Activated CD4-positive, alpha-beta memory T cell treated with anti-CD3 and anti-CD28 coated beads, Interleukin-2, amount 10 ng/mL, durations not matched to agents 7 days and 5 days (primary cell): ENCODE results near the gene RBMX. TPM values are rescaled to one million over a fixed set of nuclear protein-coding genes. Genes with fewer than 3 reads are reported as not detected.

Source experiments
- CTCF ChIA-PET: fragments of 350-600 bp; sonication (Branson Sonifier 250); formaldehyde crosslinking; loops from one replicate; lab custom pipeline; 2021; ENCODE audit warnings: antibody characterized with exemption, inconsistent platforms; lab: Charles Lee
- POLR2A ChIA-PET: fragments of 350-600 bp; sonication (Branson Sonifier 250); formaldehyde crosslinking; loops from one replicate; lab custom pipeline; 2021; ENCODE audit warnings: antibody characterized with exemption; lab: Charles Lee
- DNase-seq: peaks from one replicate; pipeline ENCODE4 v3.0.0-alpha.2; 2020
- H3K27ac Mint-ChIP-seq: one replicate; pipeline ENCODE4 v1.8.0; 2021; ENCODE audit warnings: mild to moderate bottlenecking, mixed read lengths
- H3K27me3 Mint-ChIP-seq: one replicate; pipeline ENCODE4 v1.8.0; 2021; ENCODE audit warnings: mixed read lengths
- H3K36me3 Mint-ChIP-seq: one replicate; pipeline ENCODE4 v1.8.0; 2021; ENCODE audit warnings: low read depth, mixed read lengths
- H3K4me1 Mint-ChIP-seq: one replicate; pipeline ENCODE4 v1.8.0; 2021; ENCODE audit warnings: mixed read lengths
- H3K4me3 Mint-ChIP-seq: one replicate; pipeline ENCODE4 v1.8.0; 2021; ENCODE audit warnings: mild to moderate bottlenecking, mixed read lengths
- H3K9me3 Mint-ChIP-seq: one replicate; pipeline ENCODE4 v1.8.0; 2021; ENCODE audit warnings: mixed read lengths
- total RNA-seq, 2 experiments: library from RNA; stranded (reverse); gene quantifications; one replicate each; pipeline ENCODE4 v1.2.3, GENCODE V29; 2021

RBMX gene
- total RNA-seq, 2 experiments from 2014 or later, result 225 to 236 TPM

DNA sequence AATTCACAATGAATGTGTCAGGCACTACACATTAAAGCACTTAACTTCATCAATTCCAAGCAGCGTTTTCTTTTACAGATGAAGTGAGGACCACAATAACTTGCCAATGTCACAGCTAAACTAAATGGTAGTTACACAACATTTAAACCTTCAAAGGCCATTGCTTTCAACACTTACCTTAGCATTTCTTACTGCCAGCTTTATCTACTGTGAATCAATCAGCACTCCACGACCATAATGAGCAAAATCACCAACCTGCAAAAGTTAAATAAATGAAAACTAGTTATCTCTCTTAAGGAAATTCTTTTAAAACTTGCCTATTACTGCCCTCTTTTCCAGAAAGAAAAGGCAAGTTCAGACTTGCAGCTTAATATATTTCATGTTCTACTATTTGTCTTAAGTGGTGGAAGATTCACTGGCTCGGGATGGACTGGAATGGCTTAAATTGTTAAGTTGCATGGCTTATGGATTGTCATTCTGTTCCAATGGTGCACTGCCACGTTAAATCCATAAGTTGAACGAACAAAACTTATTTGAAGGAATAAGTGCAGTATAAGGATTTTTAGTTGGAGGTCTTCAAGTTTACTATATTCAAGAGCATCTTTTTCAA is 8.3 kb downstream of the RBMX start:
- POLR2A ChIA-PET, result interaction anchor here (1.2 to 3.9 kb wide), 4 partner anchors 8 to 104 kb away, joined by 4 to 31 read pairs (median 6); partner anchors contain the start of gene RBMX
- Mint-ChIP-seq H3K27me3 (no peaks in the 10 kb centered on the region), H3K4me3 (no peak overlapping the region), H3K4me1 (peaks cover 60% of the 10 kb centered on the region), H3K27ac (peak overlapping the region; percentile 61), H3K36me3 (peaks cover 78% of the 10 kb centered on the region), H3K9me3 (no peaks in the 10 kb centered on the region)
- CTCF ChIA-PET, result interaction anchor here (1.1 kb wide), 1 partner anchor 54 kb away, joined by 7 read pairs; no protein-coding TSS in a partner anchor
- DNase-seq, result no peak

DNA sequence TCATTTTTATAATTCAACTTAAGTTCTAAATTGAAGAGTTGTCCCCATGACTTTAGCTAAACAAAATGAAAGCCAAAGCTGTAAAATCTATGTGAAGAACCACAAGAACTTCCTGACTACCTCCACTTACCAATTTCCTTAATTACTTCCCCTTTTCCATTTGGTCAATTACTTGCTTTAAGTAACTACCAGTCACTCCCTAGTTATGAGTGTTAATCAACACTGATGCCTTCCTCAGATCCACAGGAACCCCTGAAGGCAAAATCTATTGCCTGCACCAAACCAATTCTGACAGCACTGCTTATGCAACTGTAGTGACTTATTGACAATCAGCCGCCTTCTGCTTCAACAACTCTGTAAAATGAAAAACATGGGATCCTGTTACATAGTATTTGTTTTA is 10.5 kb downstream of the RBMX start:
- Mint-ChIP-seq H3K9me3 (no peaks in the 10 kb centered on the region), H3K4me1 (peaks cover 73% of the 10 kb centered on the region), H3K27me3 (no peaks in the 10 kb centered on the region), H3K36me3 (peaks cover 82% of the 10 kb centered on the region), H3K27ac (peak overlapping the region; percentile 73), H3K4me3 (no peak overlapping the region)
- ChIA-PET POLR2A (interaction anchor here (3.9 kb wide), 1 partner anchor 10 kb away, joined by 31 read pairs; the partner anchor contains the start of gene RBMX), CTCF (no interaction called here)
- DNase-seq, result no peak

DNA sequence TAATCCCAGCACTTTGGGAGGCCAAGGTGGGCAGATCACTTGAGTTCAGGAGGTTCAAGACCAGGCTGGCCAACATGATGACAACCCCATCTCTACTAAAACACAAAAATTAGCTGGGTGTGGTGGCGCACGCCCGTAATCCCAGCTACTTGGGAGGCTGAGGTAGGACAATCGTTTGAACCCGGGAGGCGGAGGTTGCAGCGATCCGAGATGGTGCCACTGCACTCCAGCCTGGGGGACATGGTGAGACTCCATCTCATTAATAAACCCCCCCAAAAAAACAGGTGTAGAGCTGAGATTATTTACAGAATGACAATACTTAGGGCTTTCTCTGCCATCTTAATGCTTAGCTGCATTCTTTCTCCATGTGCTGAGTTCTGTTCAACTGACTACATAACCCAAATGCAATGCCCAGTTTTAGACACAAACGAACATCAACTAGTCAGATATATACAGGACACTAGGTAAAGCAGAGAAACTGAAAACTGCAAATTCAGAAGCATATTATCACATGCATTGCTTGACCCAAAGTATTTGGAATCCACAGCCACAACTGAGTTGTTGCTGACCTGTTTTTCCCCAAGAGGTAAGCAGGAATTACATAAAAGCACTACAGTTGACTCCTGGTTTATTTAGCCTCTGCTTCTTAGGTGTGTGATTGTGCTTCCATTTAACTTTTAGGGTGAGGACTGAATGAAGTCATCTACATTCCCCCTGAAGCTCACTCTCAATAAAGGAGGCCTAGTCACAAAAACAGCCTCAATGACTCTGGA is 12.1 kb downstream of the RBMX start:
- Mint-ChIP-seq H3K9me3 (no peaks in the 10 kb centered on the region), H3K36me3 (peaks cover 69% of the 10 kb centered on the region), H3K27ac (no peak overlapping the region), H3K4me1 (peaks cover 63% of the 10 kb centered on the region), H3K27me3 (no peaks in the 10 kb centered on the region), H3K4me3 (no peak overlapping the region)
- POLR2A ChIA-PET, result interaction anchor here (0.9 to 4.9 kb wide), 4 partner anchors 11 to 102 kb away, joined by 3 to 51 read pairs (median 6); partner anchors contain the start of gene RBMX
- CTCF ChIA-PET, result no interaction called here
- DNase-seq, result no peak

DNA sequence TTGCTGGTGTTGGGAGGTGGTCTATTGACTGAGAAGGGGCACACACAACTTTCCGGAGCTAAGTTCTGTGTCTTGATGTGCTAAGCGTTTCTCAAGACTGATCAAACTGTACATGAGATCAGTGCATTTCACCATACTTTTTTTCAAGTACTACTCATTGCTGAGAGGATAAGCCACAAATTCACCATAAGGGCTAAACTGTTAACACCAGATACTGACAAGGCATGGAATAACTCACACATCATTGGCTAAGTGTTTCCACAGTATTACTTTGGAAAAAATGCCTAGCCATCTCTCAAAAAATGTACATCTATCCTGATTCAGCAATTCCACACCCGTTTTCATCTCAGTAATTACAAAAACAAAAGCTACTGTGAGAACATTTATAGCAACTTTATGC is 13.0 kb downstream of the RBMX start:
- Mint-ChIP-seq H3K36me3 (peaks cover 66% of the 10 kb centered on the region), H3K4me3 (no peak overlapping the region), H3K27me3 (no peaks in the 10 kb centered on the region), H3K9me3 (no peaks in the 10 kb centered on the region), H3K4me1 (peaks cover 57% of the 10 kb centered on the region), H3K27ac (peak overlapping the region; percentile 55)
- ChIA-PET POLR2A (interaction anchor here (0.9 to 4.9 kb wide), 5 partner anchors 8 to 88 kb away, joined by 4 to 51 read pairs (median 7); partner anchors contain the start of gene RBMX), CTCF (no interaction called here)
- DNase-seq, result no peak

DNA sequence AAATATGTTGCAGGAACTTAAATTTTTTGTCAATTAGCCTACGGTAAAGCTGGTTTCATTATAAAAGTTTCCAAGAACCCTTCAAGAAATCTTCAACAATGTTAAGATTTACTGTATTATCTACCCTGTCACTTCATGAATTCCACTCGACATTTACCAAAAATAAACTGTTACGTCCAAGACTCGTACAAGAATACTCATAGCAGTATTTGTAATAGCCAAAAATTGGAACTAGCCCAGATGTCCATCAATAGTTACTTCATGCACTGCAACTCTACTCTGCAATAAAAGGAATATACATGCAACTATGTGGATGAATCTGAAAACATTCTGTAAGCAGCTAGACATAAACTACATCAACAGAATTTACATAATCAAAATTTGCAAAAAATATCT is 13.4 kb downstream of the RBMX start:
- Mint-ChIP-seq H3K27me3 (no peaks in the 10 kb centered on the region), H3K4me1 (peaks cover 53% of the 10 kb centered on the region), H3K4me3 (no peak overlapping the region), H3K27ac (peak overlapping the region; percentile 55), H3K9me3 (no peaks in the 10 kb centered on the region), H3K36me3 (peaks cover 62% of the 10 kb centered on the region)
- CTCF ChIA-PET, result interaction anchor here (1.0 kb wide), 1 partner anchor 155 kb away, joined by 4 read pairs; no protein-coding TSS in a partner anchor
- no peak for DNase-seq
- POLR2A ChIA-PET, result interaction anchor here (0.9 to 4.9 kb wide), 5 partner anchors 8 to 88 kb away, joined by 4 to 51 read pairs (median 7); partner anchors contain the start of gene RBMX

DNA sequence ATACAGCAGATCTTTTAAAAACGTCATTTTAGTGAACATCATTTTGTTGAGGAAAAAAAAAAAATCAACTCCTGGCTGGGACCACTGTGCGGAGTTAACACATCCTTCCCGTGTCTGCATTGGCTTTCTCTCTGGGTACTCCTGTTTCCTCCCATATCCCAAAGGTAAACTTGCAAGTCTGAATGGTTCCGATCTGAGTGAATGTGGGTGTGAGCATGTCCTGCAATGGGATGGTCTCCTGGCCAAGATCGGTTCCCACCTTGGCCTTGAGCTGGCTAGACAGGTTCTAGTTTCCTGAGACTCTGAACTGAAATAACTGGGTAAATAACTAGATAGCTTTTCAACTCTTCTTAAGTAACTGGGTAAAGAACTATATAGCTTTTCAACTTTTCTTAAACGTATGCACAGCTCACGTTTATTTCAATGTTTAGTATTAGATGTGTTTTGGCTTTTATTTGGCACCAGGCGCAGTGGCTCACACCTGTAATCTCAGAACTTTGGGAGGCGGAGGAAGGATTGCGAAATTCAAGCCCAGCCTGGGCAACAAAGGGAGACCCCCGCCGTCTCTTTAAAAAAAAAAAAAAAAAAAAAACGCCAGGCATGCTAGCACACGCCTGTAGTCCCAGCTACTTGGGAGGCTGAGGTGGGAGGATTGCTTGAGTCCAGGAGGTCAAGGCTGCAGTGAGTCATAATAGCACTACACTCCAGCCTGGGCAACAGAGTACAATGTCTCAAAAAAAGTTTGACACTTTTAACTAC is 14.0 kb downstream of the RBMX start:
- Mint-ChIP-seq H3K27ac (peak overlapping the region; percentile 52), H3K27me3 (no peaks in the 10 kb centered on the region), H3K4me1 (peaks cover 51% of the 10 kb centered on the region), H3K36me3 (peaks cover 63% of the 10 kb centered on the region), H3K4me3 (no peak overlapping the region), H3K9me3 (no peaks in the 10 kb centered on the region)
- no peak for DNase-seq
- CTCF ChIA-PET, result interaction anchor here (0.6 to 1.0 kb wide), 2 partner anchors 56 to 154 kb away, joined by 3 to 4 read pairs; no protein-coding TSS in a partner anchor
- POLR2A ChIA-PET, result interaction anchor here (0.9 to 4.9 kb wide), 5 partner anchors 9 to 87 kb away, joined by 4 to 51 read pairs (median 7); partner anchors contain the start of gene RBMX

DNA sequence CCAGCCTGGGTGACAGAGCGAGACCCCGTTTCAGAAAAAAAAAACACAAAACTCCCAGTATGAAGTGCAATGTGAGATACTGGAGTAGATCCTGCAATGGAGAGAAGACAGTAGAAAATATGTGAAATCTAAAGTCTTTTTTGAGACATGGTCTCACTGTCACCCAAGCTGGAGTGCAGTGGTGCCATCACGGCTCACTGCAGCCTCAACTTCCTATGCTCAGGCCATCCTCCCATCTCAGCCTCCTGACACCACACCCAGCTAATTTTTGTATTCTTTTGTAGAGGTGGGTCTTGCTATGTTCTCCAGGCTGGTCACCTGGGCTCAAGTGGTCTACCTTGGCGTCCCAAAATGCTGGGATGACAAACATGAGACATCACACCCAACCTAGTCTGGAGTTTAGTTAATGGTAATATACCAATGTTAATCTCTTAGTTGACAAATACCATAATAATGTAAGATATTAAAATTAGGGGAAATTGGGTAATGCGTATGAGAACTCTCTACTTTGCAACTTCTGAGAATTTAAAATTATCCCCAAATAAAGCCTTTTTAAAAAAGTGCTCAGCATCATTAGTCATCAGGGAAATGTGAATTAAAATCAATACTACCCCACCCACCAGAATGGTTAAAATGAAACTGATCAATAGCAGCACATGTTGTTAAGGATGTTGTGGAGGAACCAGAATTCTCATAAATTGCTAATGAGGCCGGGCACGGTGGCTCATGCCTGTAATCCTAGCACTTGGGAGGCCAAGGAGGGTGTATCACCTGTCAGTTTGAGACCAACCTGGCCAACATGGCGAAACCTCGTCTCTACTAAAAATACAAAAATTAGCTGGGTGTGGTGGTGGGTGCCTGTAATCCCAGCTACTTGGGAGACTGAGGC is 15.0 kb downstream of the RBMX start:
- H3K27me3 Mint-ChIP-seq, result no peaks in the 10 kb centered on the region
- no peaks in the 10 kb centered on the region for H3K9me3 Mint-ChIP-seq
- H3K36me3 Mint-ChIP-seq, result peaks cover 71% of the 10 kb centered on the region
- ChIA-PET POLR2A (interaction anchor here (2.3 to 4.9 kb wide), 2 partner anchors 10 to 14 kb away, joined by 10 to 51 read pairs; partner anchors contain the start of gene RBMX), CTCF (no interaction called here)
- no peak overlapping the region for H3K4me3 Mint-ChIP-seq
- no peak for DNase-seq
- peaks cover 50% of the 10 kb centered on the region for H3K4me1 Mint-ChIP-seq
- H3K27ac Mint-ChIP-seq, result peak overlapping the region; percentile 40

DNA sequence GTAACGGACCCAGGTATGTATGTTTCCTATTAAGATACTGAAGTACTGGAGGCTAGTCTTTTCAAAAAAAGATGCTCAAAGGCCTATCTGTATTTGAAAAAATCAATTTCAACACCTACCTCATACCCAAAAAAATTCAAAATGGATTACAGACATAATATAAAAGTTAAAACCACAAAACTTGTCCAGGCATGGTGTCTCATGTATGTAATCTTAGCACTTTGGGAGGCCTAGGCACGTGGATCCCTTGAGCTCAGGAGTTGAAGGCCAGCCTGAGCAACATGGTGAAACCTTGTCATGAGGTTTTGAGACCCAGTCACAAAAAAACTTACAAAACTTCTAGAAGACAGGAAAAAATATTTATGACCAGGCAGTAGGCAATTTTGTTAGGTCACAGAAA is 16.7 kb downstream of the RBMX start:
- DNase-seq, result no peak
- no peaks in the 10 kb centered on the region for H3K27me3 Mint-ChIP-seq
- CTCF ChIA-PET, result no interaction called here
- H3K36me3 Mint-ChIP-seq, result peaks cover 65% of the 10 kb centered on the region
- POLR2A ChIA-PET, result no interaction called here
- no peak overlapping the region for H3K27ac Mint-ChIP-seq
- no peak overlapping the region for H3K4me3 Mint-ChIP-seq
- peaks cover 40% of the 10 kb centered on the region for H3K4me1 Mint-ChIP-seq
- H3K9me3 Mint-ChIP-seq, result no peaks in the 10 kb centered on the region

DNA sequence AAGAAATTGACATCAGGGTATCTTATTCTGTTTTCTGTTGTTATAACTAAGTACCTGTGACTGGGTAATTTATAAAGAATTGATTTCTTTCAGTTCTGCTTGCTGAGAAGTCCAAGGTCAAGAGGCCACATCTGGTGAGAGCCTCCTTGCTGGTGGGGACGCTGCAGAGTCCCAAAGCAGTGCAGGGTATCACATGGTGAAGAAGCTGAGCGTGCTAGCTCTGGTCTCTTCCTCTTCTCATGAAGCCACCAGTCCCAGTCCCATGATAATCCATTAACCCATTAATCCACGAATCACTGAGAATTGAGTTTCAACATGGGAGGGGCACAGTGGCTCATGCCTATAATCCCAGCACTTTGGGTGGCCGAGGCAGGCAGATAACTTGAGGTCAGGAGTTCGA is 18.0 kb downstream of the RBMX start:
- Mint-ChIP-seq H3K36me3 (peaks cover 63% of the 10 kb centered on the region), H3K9me3 (no peaks in the 10 kb centered on the region), H3K27ac (no peak overlapping the region)

DNA sequence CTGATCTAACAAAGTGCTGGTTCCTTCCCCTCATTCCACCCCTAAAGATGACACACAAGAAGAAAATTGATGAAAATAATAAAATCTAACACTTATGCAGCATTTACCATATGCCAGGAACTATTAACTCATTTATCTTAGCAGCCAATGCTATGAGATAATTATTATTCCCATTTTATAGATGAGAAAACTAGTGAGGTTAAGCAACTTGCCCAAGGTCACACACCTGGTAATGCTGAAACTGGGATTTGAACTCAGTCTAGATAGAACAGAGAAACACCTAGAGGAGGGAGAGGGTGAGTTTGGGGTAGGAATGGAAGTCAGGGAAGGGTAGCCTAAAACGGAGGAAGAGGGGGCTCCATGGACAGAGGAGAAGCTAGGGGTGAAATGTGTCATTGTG is 18.6 kb downstream of the RBMX start:
- Mint-ChIP-seq H3K27me3 (no peaks in the 10 kb centered on the region), H3K9me3 (no peaks in the 10 kb centered on the region), H3K4me3 (no peak overlapping the region), H3K27ac (no peak overlapping the region), H3K36me3 (peaks cover 62% of the 10 kb centered on the region), H3K4me1 (peaks cover 32% of the 10 kb centered on the region)
- no peak for DNase-seq
- POLR2A ChIA-PET, result interaction anchor here (1.0 kb wide), 1 partner anchor 19 kb away, joined by 4 read pairs; the partner anchor contains the start of gene RBMX
- CTCF ChIA-PET, result interaction anchor here (1.0 kb wide), 1 partner anchor 151 kb away, joined by 3 read pairs; no protein-coding TSS in a partner anchor

More for the DNA sequence above, 18.0 kb downstream of the RBMX start:
- peaks cover 37% of the 10 kb centered on the region for H3K4me1 Mint-ChIP-seq
- no peak for DNase-seq
- ChIA-PET CTCF (no interaction called here), POLR2A (no interaction called here)
- H3K27me3 Mint-ChIP-seq, result no peaks in the 10 kb centered on the region
- no peak overlapping the region for H3K4me3 Mint-ChIP-seq

DNA sequence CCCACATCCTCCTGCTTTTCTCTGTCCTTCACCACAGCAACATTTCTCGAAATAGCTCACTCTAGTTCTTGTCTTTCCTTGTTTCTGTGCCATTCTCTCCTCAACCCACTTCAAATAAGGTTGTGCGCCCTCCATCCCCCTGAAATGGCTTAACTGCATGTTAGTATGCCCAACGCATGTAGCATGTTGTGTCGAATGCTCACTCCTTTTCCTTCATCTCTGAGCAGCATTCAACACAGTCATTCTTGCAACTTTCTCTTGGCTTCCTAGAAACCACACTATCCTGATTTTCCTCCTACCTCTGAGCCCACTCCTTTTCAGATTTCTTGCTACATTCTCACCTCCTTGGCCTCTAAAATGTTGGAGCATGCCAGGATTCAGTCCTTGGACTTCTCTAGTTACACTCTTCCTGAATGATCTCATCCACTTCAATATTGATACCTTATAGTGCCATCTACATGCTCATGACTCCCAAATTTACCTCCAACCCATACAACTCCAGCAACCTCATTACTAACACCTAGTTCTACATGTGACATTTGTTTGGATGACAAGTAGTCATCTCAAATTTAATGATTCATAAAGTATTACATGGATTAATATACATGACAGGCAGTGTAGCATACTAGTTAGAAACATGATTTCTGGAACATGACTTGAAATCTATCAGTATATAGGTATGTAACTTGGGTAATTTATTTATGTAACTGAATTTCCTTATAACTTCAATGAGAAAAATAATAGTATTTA is 22.3 kb downstream of the RBMX start:
- Mint-ChIP-seq H3K9me3 (no peaks in the 10 kb centered on the region), H3K4me1 (peaks cover 25% of the 10 kb centered on the region), H3K4me3 (no peak overlapping the region), H3K27me3 (no peaks in the 10 kb centered on the region), H3K27ac (peak overlapping the region; percentile 61), H3K36me3 (peaks cover 65% of the 10 kb centered on the region)
- ChIA-PET CTCF (no interaction called here), POLR2A (no interaction called here)
- DNase-seq, result no peak
